Endothelial cell of umbilical vein (primary cell): Measurements from ENCODE around the gene ADD1.

Experiments
- EZH2 ChIP-seq: IDR thresholded peaks from 2 replicates; pipeline ENCODE4 v1.6.1; 2012; ENCODE audit warnings: borderline replicate concordance, low read depth, mild to moderate bottlenecking, moderate library complexity, low read length, inconsistent platforms; ENCODE audit not compliant: severe bottlenecking
- FOS ChIP-seq: IDR thresholded peaks from 2 replicates; pipeline ENCODE4 v1.6.1; 2011; ENCODE audit warnings: mild to moderate bottlenecking, low read length, moderate library complexity, borderline replicate concordance; ENCODE audit not compliant: insufficient read depth
- GATA2 ChIP-seq: IDR thresholded peaks from 2 replicates; pipeline ENCODE4 v1.7.0; 2011; ENCODE audit warnings: low read depth, mild to moderate bottlenecking, moderate library complexity, mixed read lengths, low read length; ENCODE audit not compliant: insufficient read length, insufficient read depth
- JUN ChIP-seq: IDR thresholded peaks from 2 replicates; pipeline ENCODE4 v1.6.1; 2011; ENCODE audit warnings: borderline replicate concordance, low read depth; ENCODE audit not compliant: insufficient read length, insufficient read depth
- MYC ChIP-seq: IDR thresholded peaks from one replicate; pipeline ENCODE4 v1.6.1; 2011; ENCODE audit warnings: mild to moderate bottlenecking, low read depth, low read length
- POLR2A ChIP-seq: IDR thresholded peaks from 2 replicates; pipeline ENCODE4 v1.6.1; 2012; ENCODE audit warnings: low read depth, mild to moderate bottlenecking, control low read depth, low read length
- POLR2AphosphoS5 ChIP-seq: IDR thresholded peaks from 2 replicates; pipeline ENCODE4 v1.6.1; 2012; ENCODE audit warnings: low read depth, mild to moderate bottlenecking, control low read depth, low read length, moderate library complexity; ENCODE audit not compliant: insufficient read depth
- TF ChIP-seq, protein P1 (sequence below), 2 donors: IDR thresholded peaks; 1 replicate in 1 of 2; 2 replicates in 1 of 2; pipeline ENCODE4 v1.5.1; 2011; ENCODE audit warnings: low read length in 2 of 2, mild to moderate bottlenecking in 2 of 2, moderate library complexity in 2 of 2, control low read depth in 1 of 2, inconsistent platforms in 1 of 2, low read depth in 1 of 2; ENCODE audit not compliant: insufficient read depth in 1 of 2; ENCODE audit errors: extremely low read depth in 1 of 2
- TF ChIP-seq, protein P2 (sequence below): IDR thresholded peaks from 2 replicates; pipeline ENCODE4 v1.6.1; 2011; ENCODE audit not compliant: insufficient read depth, insufficient read length

GRCh38 chr4:2805712-2806389, 37.8 kb upstream of the ADD1 start:
- TF ChIP-seq, protein P1, sequence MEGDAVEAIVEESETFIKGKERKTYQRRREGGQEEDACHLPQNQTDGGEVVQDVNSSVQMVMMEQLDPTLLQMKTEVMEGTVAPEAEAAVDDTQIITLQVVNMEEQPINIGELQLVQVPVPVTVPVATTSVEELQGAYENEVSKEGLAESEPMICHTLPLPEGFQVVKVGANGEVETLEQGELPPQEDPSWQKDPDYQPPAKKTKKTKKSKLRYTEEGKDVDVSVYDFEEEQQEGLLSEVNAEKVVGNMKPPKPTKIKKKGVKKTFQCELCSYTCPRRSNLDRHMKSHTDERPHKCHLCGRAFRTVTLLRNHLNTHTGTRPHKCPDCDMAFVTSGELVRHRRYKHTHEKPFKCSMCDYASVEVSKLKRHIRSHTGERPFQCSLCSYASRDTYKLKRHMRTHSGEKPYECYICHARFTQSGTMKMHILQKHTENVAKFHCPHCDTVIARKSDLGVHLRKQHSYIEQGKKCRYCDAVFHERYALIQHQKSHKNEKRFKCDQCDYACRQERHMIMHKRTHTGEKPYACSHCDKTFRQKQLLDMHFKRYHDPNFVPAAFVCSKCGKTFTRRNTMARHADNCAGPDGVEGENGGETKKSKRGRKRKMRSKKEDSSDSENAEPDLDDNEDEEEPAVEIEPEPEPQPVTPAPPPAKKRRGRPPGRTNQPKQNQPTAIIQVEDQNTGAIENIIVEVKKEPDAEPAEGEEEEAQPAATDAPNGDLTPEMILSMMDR (IDR thresholded peaks at IDR 0.05; ENCODE audit: extremely low read depth in 1 of 2, insufficient read depth in 1 of 2, low read depth in 1 of 2, low read length in 2 of 2) = no peak
- no peak for TF ChIP-seq POLR2A
- no peak for TF ChIP-seq EZH2
- TF ChIP-seq POLR2AphosphoS5 = peak; percentile 57
- TF ChIP-seq, protein P2, sequence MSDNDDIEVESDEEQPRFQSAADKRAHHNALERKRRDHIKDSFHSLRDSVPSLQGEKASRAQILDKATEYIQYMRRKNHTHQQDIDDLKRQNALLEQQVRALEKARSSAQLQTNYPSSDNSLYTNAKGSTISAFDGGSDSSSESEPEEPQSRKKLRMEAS = no peak
- no peak for TF ChIP-seq MYC
- TF ChIP-seq JUN = no peak
- no peak for TF ChIP-seq FOS
- no peak for TF ChIP-seq GATA2
